HG02852 (cell line): ENCODE results near the gene SYNM.

ENCODE experiments used
- ATAC-seq: cut with Tn5 transposase; IDR thresholded peaks from one replicate; pipeline ENCODE4 v1.9.1; 2021; ENCODE audit warnings: mild to moderate bottlenecking, moderate library complexity; ENCODE audit not compliant: unreplicated experiment

SYNM gene

GRCh38 chr15:99082798-99083197 is 22.1 kb upstream of the SYNM start:
- no peak for ATAC-seq

DNA sequence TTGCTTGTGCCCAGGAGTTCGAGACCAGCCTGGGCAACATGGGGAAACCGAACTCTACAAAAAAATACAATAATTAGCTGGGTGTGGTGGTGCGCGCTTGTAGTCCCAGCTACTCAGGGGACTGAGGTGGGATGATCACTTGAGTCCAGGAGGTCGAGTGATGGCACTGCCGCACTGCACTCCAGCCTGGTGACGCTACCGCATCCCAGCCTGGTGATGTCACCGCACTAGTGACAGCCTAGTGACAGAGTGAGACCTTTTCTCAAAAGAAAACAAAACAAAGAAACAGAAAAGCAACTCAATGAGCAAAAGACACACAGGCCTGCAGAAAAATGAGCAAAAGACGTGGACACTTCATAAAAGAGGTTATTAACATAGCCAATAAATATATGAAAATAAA is 19.9 kb upstream of the SYNM start:
- ATAC-seq = no peak

DNA sequence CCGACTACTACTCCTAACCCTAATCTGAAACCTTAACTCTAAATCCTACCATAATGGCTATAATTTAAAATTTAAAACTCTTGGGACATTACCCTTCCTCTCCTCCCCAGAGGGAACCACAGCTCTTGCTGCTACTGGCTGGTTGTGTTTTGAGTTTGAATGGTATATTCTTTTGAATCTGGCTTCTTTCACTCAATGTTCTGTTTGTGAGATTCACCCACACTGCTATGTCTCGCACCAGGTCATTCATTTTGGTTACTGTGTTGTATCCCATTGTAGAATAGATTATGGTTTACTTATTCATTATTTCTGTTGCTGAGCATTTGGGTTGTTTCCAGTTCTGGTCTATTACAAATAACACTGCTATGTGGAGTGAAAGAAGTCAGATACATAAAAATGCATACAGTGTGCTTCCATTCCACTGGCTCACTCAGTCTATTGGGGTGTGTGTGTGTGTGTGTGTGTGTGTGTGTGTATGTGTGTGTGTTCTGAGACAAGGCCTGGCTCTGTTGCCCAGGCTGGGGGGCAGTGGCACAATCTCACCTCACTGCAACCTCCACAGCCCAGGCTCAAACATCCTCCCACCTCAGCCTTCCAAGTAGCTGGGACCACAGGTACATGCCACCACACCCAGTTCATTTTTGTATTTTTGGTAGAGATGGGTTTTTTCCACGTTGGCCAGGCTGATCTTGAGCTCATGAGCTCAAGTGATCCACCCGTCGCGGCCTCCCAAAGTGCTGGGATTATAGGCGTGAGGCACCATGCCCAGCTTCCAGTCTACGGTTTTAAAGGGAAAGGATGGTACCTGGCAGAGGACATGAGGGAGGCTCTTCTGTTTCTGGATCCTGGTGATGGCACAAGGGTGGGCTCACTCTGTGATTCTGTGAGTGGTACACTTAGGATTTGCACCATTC is 19.2 kb upstream of the SYNM start:
- ATAC-seq = no peak

GRCh38 chr15:99086327-99086667 is 18.6 kb upstream of the SYNM start:
- ATAC-seq = no peak

DNA sequence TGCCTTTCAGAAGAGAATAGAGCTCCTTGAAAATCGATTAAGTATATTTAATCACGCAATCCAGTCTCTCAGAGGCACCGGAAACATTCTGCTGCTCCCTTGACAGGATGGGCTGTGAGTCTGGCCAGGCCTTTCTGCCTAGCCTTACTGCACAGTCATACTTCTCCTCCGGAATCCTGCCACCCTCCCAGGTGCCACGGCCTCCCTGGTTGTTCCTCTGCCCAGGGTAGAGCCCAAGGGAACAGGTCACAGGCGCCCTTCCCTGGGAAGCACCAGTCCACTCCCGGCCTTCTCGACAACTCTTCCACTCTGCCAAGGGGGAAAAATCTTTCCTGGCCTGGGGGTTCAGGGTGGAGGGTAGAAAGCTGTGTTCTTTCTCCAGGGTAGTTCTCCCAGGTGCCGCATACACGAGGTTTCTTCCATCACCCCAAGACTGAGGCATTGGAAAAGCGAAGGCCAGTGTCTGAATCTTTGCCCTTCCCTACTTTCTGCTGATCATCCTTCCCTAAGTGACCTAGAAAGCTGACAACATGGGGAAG is 17.4 kb upstream of the SYNM start:
- ATAC-seq = no peak

GRCh38 chr15:99090011-99090699 is 14.7 kb upstream of the SYNM start:
- peak; percentile 100 for ATAC-seq

GRCh38 chr15:99090938-99091337 is 13.9 kb upstream of the SYNM start:
- no peak for ATAC-seq

GRCh38 chr15:99092554-99093172 is 12.2 kb upstream of the SYNM start:
- no peak for ATAC-seq

DNA sequence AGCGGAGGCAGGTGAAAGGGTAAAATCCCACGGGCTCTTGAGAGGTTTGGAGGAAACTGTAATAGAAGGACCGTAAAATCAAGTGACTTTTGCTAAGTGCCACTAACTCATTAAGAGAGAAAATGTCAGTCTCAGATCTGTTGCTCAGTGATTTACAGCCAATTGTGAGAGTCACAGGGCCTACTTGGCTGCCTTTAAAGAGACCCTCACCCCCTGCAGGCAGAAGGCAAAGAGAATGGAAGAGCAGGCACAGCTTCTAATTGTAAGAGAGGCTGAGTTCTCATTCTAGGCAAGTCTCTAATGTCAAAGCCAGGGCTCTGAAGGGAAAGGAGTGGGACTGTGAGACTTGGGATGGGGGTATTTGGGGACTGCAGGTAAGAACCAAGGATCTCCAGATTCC is 9.3 kb upstream of the SYNM start:
- no peak for ATAC-seq

- no peak for ATAC-seq
Observed at GRCh38 chr15:99096173-99096893, 8.5 kb upstream of the SYNM start.

GRCh38 chr15:99096894-99097426 is 7.9 kb upstream of the SYNM start:
- no peak for ATAC-seq

- no peak for ATAC-seq
Observed at GRCh38 chr15:99097441-99098410, 7.2 kb upstream of the SYNM start.

GRCh38 chr15:99098426-99098825 is 6.5 kb upstream of the SYNM start:
- no peak for ATAC-seq

GRCh38 chr15:99098991-99099390 is 5.9 kb upstream of the SYNM start:
- no peak for ATAC-seq

DNA sequence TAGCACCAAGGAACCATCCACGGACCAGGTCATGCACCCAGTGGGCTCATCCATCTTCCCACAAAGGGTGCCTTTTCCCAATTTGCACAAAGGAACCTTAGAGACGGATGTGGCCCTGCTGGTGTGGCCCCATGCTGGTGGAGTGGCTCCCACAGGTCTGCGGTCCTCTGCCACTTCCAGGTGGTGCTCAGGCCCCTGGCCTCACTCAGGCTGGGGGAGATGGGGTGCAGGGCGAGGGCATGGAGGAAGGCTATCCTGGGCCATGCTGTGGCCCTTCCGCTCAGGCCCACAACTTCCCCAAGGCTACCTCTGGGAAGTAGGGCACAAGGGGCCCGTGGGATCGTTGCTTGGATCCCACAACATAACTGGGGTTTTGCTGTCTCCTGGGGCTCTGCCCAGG is 5.2 kb upstream of the SYNM start:
- no peak for ATAC-seq

- ATAC-seq = no peak
Observed at GRCh38 chr15:99100245-99101173, 4.4 kb upstream of the SYNM start.

GRCh38 chr15:99101501-99101900 is 3.4 kb upstream of the SYNM start:
- ATAC-seq = no peak
